H9 (cell line): ENCODE measurements around the gene MLLT6. TPM values are rescaled to one million over a fixed set of nuclear protein-coding genes. Genes with fewer than 3 reads are reported as not detected.

ENCODE experiments used
- DNase-seq: peaks from one replicate; pipeline ENCODE4 v3.0.0-alpha.2; 2017
- H2AFZ ChIP-seq: one replicate; pipeline ENCODE4 v1.6.1; 2013; ENCODE audit warnings: mild to moderate bottlenecking, low read length, control low read depth, moderate library complexity
- H2AK5ac ChIP-seq: 2 replicates; pipeline ENCODE4 v1.6.1; 2013; ENCODE audit warnings: low read length, control low read depth, mixed read lengths; ENCODE audit not compliant: insufficient read length
- H2BK120ac ChIP-seq: one replicate; pipeline ENCODE4 v1.6.1; 2013; ENCODE audit warnings: low read depth, mild to moderate bottlenecking, low read length, control low read depth, inconsistent platforms; ENCODE audit not compliant: poor library complexity, severe bottlenecking
- H2BK12ac ChIP-seq: 2 replicates; pipeline ENCODE4 v1.6.1; 2013; ENCODE audit warnings: low read length, control low read depth, mixed read lengths, low read depth; ENCODE audit not compliant: insufficient read length
- H2BK15ac ChIP-seq: 2 replicates; pipeline ENCODE4 v1.6.1; 2013; ENCODE audit warnings: low read depth, low read length, control low read depth
- H2BK20ac ChIP-seq: one replicate; pipeline ENCODE4 v1.6.1; 2013; ENCODE audit warnings: low read depth, mild to moderate bottlenecking, low read length, control low read depth, inconsistent platforms; ENCODE audit not compliant: poor library complexity, severe bottlenecking
- H2BK5ac ChIP-seq: 2 replicates; pipeline ENCODE4 v1.6.1; 2013; ENCODE audit warnings: low read length, control low read depth, mixed read lengths; ENCODE audit not compliant: insufficient read length
- H3K14ac ChIP-seq: 2 replicates; pipeline ENCODE4 v1.6.1; 2013; ENCODE audit warnings: low read length, control low read depth; ENCODE audit not compliant: insufficient read depth
- H3K18ac ChIP-seq: 2 replicates; pipeline ENCODE4 v1.6.1; 2013; ENCODE audit warnings: low read depth, mild to moderate bottlenecking, mixed read lengths, low read length, control low read depth; ENCODE audit not compliant: insufficient read length
- H3K23ac ChIP-seq: 2 replicates; pipeline ENCODE4 v1.6.1; 2013; ENCODE audit warnings: low read length, control low read depth, mixed read lengths, low read depth; ENCODE audit not compliant: insufficient read length
- H3K23me2 ChIP-seq: 2 replicates; pipeline ENCODE4 v1.6.1; 2013; ENCODE audit warnings: low read depth, mild to moderate bottlenecking, mixed read lengths, low read length, control low read depth; ENCODE audit not compliant: insufficient read length, poor library complexity, severe bottlenecking
- H3K27ac ChIP-seq: 2 replicates; pipeline ENCODE4 v1.5.1; 2013; ENCODE audit warnings: low read length, control low read depth, mixed read lengths, low read depth; ENCODE audit not compliant: insufficient read length
- H3K27me3 ChIP-seq: 2 replicates; pipeline ENCODE4 v1.6.1; 2013; ENCODE audit warnings: low read length, control low read depth, inconsistent platforms; ENCODE audit not compliant: insufficient read depth
- H3K4ac ChIP-seq: 2 replicates; pipeline ENCODE4 v1.6.1; 2013; ENCODE audit warnings: low read depth, mild to moderate bottlenecking, control low read depth, inconsistent platforms, low read length, moderate library complexity
- H3K4me1 ChIP-seq: 2 replicates; pipeline ENCODE4 v1.6.1; 2013; ENCODE audit warnings: low read length, control low read depth, inconsistent platforms; ENCODE audit not compliant: insufficient read depth
- H3K4me2 ChIP-seq: 2 replicates; pipeline ENCODE4 v1.6.1; 2013; ENCODE audit warnings: low read length, control low read depth, mixed read lengths; ENCODE audit not compliant: insufficient read length, insufficient read depth
- H3K56ac ChIP-seq: 2 replicates; pipeline ENCODE4 v1.6.1; 2013; ENCODE audit warnings: low read depth, mild to moderate bottlenecking, mixed read lengths, low read length, control low read depth; ENCODE audit not compliant: insufficient read length
- H3K79me1 ChIP-seq: 2 replicates; pipeline ENCODE4 v1.6.1; 2013; ENCODE audit warnings: low read depth, mild to moderate bottlenecking, moderate library complexity, low read length, control low read depth, inconsistent platforms; ENCODE audit not compliant: insufficient read depth, poor library complexity, severe bottlenecking
- H3K79me2 ChIP-seq: 2 replicates; pipeline ENCODE4 v1.6.1; 2013; ENCODE audit warnings: low read length, control low read depth, inconsistent platforms; ENCODE audit not compliant: insufficient read depth
- H3K9ac ChIP-seq: 2 replicates; pipeline ENCODE4 v1.6.1; 2013; ENCODE audit warnings: low read length, control low read depth, mixed read lengths; ENCODE audit not compliant: insufficient read length; ENCODE audit errors: extremely low read depth
- H3K9me3 ChIP-seq: one replicate; pipeline ENCODE4 v1.6.1; 2013; ENCODE audit warnings: low read depth, low read length, inconsistent platforms; ENCODE audit not compliant: control insufficient read depth
- H3T11ph ChIP-seq: one replicate; pipeline ENCODE4 v1.6.1; 2013; ENCODE audit warnings: mild to moderate bottlenecking, low read length, control low read depth, inconsistent platforms
- H4K20me1 ChIP-seq: one replicate; pipeline ENCODE4 v1.6.1; 2013; ENCODE audit not compliant: control insufficient read depth, insufficient read length, insufficient read depth
- H4K5ac ChIP-seq: 2 replicates; pipeline ENCODE4 v1.6.1; 2013; ENCODE audit warnings: low read depth, mild to moderate bottlenecking, mixed read lengths, low read length, control low read depth; ENCODE audit not compliant: insufficient read length
- H4K8ac ChIP-seq: replicated peaks from 2 replicates; pipeline ENCODE4 v1.6.1; 2013; ENCODE audit warnings: low read length, control low read depth, mixed read lengths, low read depth; ENCODE audit not compliant: insufficient read length
- H4K91ac ChIP-seq: 2 replicates; pipeline ENCODE4 v1.6.1; 2013; ENCODE audit warnings: low read depth, mild to moderate bottlenecking, moderate library complexity, mixed read lengths, low read length, control low read depth; ENCODE audit not compliant: insufficient read length
- H3K27ac Mint-ChIP-seq, 3 experiments: 2 replicates in 2 of 3; 3 replicates in 1 of 3; pipeline ENCODE4 v1.8.0; 2020 to 2021; ENCODE audit warnings: mixed read lengths in 3 of 3, mild to moderate bottlenecking in 1 of 3, moderate library complexity in 1 of 3
- H3K27me3 Mint-ChIP-seq: 2 replicates; pipeline ENCODE4 v1.8.0; 2021; ENCODE audit warnings: low read depth, mild to moderate bottlenecking, moderate library complexity, mixed read lengths
- H3K36me3 Mint-ChIP-seq, 3 experiments: 2 replicates in 2 of 3; 3 replicates in 1 of 3; pipeline ENCODE4 v1.8.0; 2020 to 2021; ENCODE audit warnings: low read depth in 3 of 3, mixed read lengths in 3 of 3; ENCODE audit not compliant: insufficient read depth in 1 of 3
- H3K4me1 Mint-ChIP-seq, 2 experiments: 2 replicates each; pipeline ENCODE4 v1.8.0; 2020; ENCODE audit warnings: mixed read lengths in 2 of 2
- H3K4me3 Mint-ChIP-seq, 2 experiments: 2 replicates in 1 of 2; 3 replicates in 1 of 2; pipeline ENCODE4 v1.8.0; 2020 to 2021; ENCODE audit warnings: mild to moderate bottlenecking in 2 of 2, mixed read lengths in 2 of 2, moderate library complexity in 1 of 2
- H3K9me3 Mint-ChIP-seq, 2 experiments: 2 replicates in 1 of 2; 3 replicates in 1 of 2; pipeline ENCODE4 v1.8.0; 2020; ENCODE audit warnings: mild to moderate bottlenecking in 2 of 2, mixed read lengths in 2 of 2, moderate library complexity in 1 of 2
- CTCF ChIP-seq: fragments of 200-600 bp; sonication (generic); conservative IDR thresholded peaks from 3 replicates; pipeline ENCODE4 v1.8.0; 2021; ENCODE audit warnings: antibody characterized with exemption, mild to moderate bottlenecking
- WGBS: extraction: QIAGEN DNeasy Blood & Tissue Kit; methylation state at CpG from one replicate; pipeline ENCODE4 v1.1.7; 2013; ENCODE audit warnings: missing lambda C conversion rate, low lambda C conversion rate, mixed read lengths; ENCODE audit not compliant: insufficient read length; ENCODE audit errors: extremely low coverage; 5-methylcytosine and 5-hydroxymethylcytosine counted together
- total RNA-seq: library from RNA; stranded (reverse); gene quantifications from 2 replicates; pipeline ENCODE4 v1.2.1, GENCODE V29; 2021

The MLLT6 gene
- total RNA-seq, 1 experiment from 2014 or later, result 26.4 TPM

GRCh38 chr17:38674749-38675615 lies 30.1 kb upstream of the MLLT6 start, which contains the start of gene EPOP:
Gene EPOP, minus strand, starts transcription at chr17:38674957. Its CDS starts 462 bp downstream, at chr17:38674495.
- Histone ChIP-seq H4K5ac (no peak within 1 kb of the TSS), H2BK5ac (no peak within 1 kb of the TSS), H3K23ac (no peak within 1 kb of the TSS), H3K4me2 (peak within 1 kb of the TSS; percentile 20), H3T11ph (no peak within 1 kb of the TSS), H3K14ac (no peak within 1 kb of the TSS; the same call in 1 of the 2 replicates), H4K8ac (no peak within 1 kb of the TSS), H2AK5ac (no peak within 1 kb of the TSS), H3K9me3 (no peaks in the 10 kb centered on the region), H3K56ac (no peak within 1 kb of the TSS), H2BK15ac (no peak within 1 kb of the TSS), H3K79me2 (no peaks in the 10 kb centered on the region), H2BK120ac (no peak within 1 kb of the TSS), H4K20me1 (no peaks in the 10 kb centered on the region), H3K79me1 (no peaks in the 10 kb centered on the region), H3K27me3 (peaks cover 54% of the 10 kb centered on the region), H3K27ac (no peak within 1 kb of the TSS), H2BK12ac (no peak within 1 kb of the TSS), H3K23me2 (peaks cover 29% of the 10 kb centered on the region), H2BK20ac (no peak within 1 kb of the TSS), H4K91ac (no peak within 1 kb of the TSS), H2AFZ (no peak within 1 kb of the TSS), H3K4me1 (no peaks in the 10 kb centered on the region; the same call in 1 of the 2 replicates), H3K4ac (no peak within 1 kb of the TSS), H3K18ac (no peak within 1 kb of the TSS), H3K9ac (no peak within 1 kb of the TSS)
- Mint-ChIP-seq H3K9me3 (no peaks in the 10 kb centered on the region; a peak in 2 of 5 replicates), H3K27me3 (peaks cover 90% of the 10 kb centered on the region), H3K27ac (no peak within 1 kb of the TSS; a peak in 1 of 7 replicates), H3K4me3 (peak within 1 kb of the TSS; percentile 35 to 75), H3K4me1 (peaks cover 26 to 28% of the 10 kb centered on the region in 2 experiments), H3K36me3 (no peaks in the 10 kb centered on the region; a peak in 1 of 7 replicates)
- WGBS, result no CpG with 5 or more reads among the region's 80 CpGs
- no peak for TF ChIP-seq CTCF
- DNase-seq, result peak; percentile 92
